Right lung (tissue), 10 donors: ENCODE measurements around the gene OR2M4. TPM values are rescaled to one million over a fixed set of nuclear protein-coding genes. Genes with fewer than 3 reads are reported as not detected.
"Not testable (repeated sequence)": the region's sequence is repeated elsewhere in the genome, so short reads cannot be mapped to it uniquely, and the experiment has no call there.

ENCODE experiments used
- DNase-seq, 2 donors: peaks; one replicate each; pipeline ENCODE4 v3.0.0-alpha.2; 2013
- long read RNA-seq, 8 donors: transcript quantifications; one replicate each; lab custom pipeline, GENCODE V29; 2026
- polyA plus RNA-seq, 5 donors: library from polyadenylated mRNA; unstranded; fragments of 120-200 nt; gene quantifications; one replicate each; pipeline versions ENCODE4 v1.2.1 to v1.2.3, GENCODE V29; 2013; ENCODE audit warnings: inconsistent platforms in 1 of 5, low replicate concordance in 1 of 5; ENCODE audit not compliant: insufficient read length in 5 of 5, insufficient read depth in 1 of 5

Gene OR2M4, protein sequence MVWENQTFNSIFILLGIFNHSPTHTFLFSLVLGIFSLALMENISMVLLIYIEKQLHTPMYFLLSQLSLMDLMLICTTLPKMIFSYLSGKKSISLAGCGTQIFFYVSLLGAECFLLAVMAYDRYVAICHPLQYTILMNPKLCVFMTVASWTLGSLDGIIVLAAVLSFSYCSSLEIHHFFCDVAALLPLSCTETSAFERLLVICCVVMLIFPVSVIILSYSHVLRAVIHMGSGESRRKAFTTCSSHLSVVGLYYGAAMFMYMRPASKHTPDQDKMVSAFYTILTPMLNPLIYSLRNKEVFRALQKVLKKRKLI
- under 1 TPM in 4 of 5 donors, not detected in 1; 0.01 to 0.08 (median 0.05) TPM for polyA plus RNA-seq
- long read RNA-seq, donor 1 = 0 reads
- long read RNA-seq, donor 2 = 0 reads
- long read RNA-seq, donor 3 = 0 reads
- long read RNA-seq, donor 4 = 0 reads
- long read RNA-seq, donor 5 = 0 reads
- long read RNA-seq, donor 6 = 0 reads
- long read RNA-seq, donor 7 = 0 reads
- long read RNA-seq, donor 8 = 0 reads

- DNase-seq = no peak
Observed at GRCh38 chr1:248231117-248231516, at the start of gene OR2M4. Gene OR2M4, plus strand, starts transcription at chr1:248231417. Its CDS starts 7,512 bp downstream, at chr1:248238929.

- DNase-seq = no peak
Observed at GRCh38 chr1:248183996-248184395, 47.2 kb upstream of the OR2M4 start.

DNA sequence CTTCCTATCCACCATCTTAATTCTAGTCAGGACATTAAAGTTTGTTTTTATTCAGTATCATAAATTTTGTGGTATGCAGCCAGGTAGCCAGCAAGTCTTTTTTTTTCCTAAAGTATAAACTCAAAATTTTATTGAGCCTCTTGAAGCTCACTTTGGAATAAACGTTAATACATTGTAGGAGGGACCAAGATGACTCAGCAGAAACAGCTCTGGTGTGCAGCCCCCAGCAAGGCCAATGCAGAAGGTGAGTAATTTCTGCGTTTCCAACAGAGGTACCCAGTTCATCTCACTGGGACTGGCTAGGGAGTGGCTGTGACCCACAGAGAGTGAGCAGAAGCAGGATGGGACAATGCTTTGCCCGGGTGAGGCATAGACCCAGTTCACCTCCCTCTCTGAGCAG lies 43.9 kb upstream of the OR2M4 start:
- no peak for DNase-seq

DNA sequence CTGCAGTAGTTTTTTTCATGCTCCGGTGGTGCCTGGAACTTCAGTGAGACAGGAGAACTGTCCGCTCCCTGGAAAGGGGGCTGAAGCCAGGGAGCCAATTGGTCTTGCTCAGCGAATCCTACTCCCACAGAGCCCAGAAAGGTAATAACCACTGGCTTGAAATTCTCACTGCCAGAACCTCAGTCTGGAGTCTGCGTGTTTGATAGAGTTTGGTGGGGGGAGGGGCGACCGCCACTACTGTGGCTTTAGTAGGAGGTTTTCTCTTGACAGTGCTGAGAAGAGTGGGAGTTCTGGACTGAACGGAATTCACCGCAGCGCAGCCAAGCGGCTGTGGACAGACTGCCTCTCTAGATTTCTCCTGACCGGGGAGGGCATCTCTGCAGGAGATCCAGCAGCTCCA lies 42.2 kb upstream of the OR2M4 start:
- no peak for DNase-seq

- DNase-seq = no peak
Observed at GRCh38 chr1:248194117-248194516, 37.1 kb upstream of the OR2M4 start.

- no peak for DNase-seq
Observed at GRCh38 chr1:248196965-248197364, 34.3 kb upstream of the OR2M4 start, which contains the start of gene OR2M3. Gene OR2M3, plus strand, starts transcription at chr1:248197265. Its CDS starts 5,803 bp downstream, at chr1:248203068.

DNA sequence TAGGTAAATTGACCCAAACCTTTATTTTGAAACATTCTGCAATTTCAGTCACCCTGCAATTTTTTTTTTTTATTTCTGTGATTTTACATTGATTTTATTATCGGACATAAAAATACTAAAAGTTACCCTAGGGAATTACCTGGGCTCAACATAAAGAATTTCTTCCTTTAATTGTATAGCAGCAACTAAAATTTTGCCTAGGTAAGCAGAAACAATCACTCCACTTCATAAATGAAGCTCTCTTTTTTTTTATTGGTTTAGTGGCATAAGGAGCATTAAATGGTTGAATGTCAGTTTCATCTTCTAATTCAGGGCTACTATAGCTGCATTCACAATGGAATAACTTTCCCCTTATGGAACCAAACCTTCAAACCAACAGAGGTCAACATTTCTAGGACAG lies 15.3 kb upstream of the OR2M4 start:
- DNase-seq = no peak

DNA sequence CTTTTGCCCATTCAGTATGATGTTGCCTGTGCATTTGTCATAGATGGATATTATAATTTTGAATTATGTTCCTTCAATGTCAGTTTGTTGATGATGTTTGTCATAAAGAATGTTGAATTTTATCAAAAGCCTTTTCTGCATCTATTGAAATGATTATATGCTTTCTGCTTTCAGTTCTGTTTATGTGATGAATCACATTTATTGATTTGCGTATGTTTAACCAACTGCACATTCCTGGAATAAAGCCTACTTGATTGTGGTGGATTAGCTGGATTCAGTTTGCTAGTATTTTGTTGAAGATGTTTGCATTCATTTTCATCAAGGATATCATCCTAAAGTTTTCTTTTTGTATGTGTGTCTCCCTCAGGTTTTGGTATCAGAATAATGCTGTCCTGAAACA lies 5.7 kb upstream of the OR2M4 start:
- no peak for DNase-seq

DNA sequence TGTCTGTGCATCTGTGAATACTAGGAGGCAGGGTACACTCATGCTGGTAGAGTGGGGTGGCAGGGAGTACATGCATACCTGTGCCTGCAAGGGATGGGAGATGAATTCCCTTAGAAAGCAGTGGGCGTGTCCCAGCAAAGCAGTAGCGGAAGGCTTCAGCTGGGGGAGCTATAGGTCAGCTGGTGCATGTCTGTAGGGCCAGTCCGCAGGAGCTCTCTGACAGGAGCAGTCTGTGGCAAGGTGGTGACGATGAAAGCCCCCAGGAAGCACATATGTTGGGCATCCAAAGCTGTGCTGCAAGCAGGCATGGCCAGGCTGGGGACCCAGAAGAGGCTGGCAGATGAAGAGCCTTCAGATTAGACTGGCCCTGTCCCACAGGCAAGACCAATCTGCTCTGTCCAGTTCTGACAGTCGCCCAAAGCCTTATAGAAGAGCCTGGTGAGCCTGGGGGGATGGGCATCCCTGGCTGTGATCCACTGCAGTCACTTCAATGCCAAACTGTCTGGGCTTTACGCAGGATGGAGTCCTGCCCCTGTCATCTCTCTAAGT lies 1.8 kb upstream of the OR2M4 start:
- DNase-seq = no peak

DNA sequence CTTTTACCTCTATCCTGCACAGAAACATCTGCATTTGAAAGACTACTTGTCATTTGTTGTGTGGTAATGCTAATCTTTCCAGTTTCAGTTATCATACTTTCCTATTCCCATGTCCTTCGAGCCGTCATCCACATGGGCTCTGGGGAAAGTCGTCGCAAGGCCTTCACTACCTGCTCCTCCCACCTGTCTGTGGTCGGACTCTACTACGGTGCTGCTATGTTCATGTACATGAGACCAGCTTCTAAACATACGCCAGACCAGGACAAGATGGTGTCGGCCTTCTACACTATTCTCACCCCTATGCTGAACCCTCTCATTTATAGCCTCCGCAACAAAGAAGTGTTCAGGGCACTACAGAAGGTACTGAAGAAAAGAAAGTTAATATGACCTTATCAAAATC lies 8.3 kb downstream of the OR2M4 start:
- DNase-seq = no peak

GRCh38 chr1:248243204-248243603 lies 12.0 kb downstream of the OR2M4 start:
- DNase-seq = no peak

DNA sequence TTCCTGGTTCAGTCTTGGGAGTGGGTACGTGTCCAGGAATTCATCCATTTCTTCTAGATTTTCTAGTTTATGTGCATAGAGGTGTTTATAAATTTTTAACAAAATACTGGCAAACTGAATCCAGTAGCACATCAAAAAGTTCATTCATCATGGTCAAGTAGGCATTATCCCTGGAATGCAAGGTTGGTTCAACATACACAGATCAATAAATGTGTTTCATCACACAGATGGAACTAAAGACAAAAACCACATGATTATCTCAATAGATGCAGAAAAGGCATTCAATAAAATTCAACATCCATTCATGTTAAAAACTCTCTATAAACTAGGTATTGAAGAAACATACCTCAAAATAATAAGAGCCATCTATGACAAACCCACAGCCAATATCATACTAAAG lies 28.1 kb downstream of the OR2M4 start:
- DNase-seq = not testable (repeated sequence)

DNA sequence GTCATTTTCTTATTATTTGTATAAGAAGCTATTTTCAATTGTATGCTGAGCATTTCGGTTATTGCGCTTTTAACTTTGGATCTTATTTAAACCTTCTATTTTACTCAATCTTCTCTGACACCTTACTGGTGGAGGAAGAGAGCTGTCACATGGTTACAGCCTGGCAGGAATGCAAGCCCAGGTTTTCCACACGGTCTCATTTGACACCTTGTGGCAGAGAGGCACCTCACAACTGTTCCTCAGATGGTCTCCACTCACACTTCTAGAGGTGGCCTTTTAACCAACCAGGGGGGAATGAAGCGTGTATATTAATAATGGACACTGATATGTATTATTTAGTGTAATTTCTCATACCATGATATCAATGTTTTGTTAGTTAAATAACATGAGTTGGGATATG lies 37.0 kb downstream of the OR2M4 start:
- no peak for DNase-seq

DNA sequence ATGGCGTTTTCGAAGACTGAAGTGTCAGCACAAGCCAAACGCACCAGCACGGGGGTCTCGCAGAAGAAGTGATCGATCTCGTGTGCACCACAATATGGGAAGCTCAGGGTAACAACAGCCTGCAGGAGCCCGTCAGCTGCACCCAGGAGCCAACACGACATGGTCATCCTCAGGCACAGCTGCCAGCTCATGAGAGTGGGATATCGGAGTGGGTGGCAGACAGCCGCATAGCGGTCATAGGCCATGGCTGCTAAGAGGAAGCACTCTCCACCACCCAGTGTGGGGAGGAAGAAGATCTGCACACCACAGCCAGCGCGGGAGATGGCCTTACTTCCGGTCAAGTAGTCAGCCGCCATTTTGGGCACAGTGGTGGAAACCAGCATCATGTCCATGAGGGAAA lies 42.0 kb downstream of the OR2M4 start:
- DNase-seq = not testable (repeated sequence)

DNA sequence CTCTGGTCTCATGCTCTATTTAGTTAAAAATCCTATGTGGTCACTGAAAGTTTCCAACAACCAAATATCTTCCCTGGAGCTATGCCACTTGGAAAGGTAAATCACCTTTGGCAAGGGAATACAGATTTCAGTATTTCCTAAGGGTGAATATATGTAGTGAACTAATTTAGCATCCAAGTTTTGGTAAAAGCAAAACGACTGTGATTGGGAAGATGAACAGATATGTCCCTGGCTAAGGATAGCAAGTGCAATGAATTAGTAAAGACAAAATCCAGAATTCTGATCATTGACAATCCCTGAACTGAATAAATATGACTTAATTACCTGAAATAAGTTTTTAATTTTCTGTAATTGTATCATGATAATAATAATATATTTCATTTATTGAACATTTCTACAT lies 46.7 kb downstream of the OR2M4 start, which contains the start of gene OR2T33:
Gene OR2T33 (minus strand): TSS at position 101 of the 400 bp plus-strand sequence. CDS start 4,162 bp downstream, outside the sequence.
- DNase-seq = no peak

DNA sequence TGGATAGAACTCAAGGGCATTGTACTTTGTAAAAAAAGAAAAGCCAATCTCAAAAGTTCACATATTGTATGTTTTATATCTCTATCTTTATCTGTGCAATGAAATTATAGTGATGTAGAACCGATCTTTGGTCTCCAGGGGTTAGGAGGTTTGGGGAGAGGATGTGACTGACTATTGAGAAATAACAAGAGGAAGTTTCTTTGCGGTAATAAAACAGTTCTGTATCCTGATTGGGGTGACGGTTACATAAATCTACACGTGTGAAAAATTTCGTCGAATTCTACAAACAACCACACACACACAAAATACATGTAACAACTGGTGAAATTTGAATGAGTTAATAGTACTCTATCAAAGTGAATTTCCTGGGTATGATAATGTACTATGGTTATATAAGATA lies 57.2 kb downstream of the OR2M4 start:
- DNase-seq = no peak

Other genes starting within 250 kb of the OR2M4 start
- not detected for gene OR2L5, start 217.8 kb upstream of the OR2M4 start, polyA plus RNA-seq
- under 1 TPM in 3 of 5 donors, not detected in 2; 0.04 to 0.06 (median 0.04) TPM for gene OR2L2, start 201.3 kb upstream of the OR2M4 start, polyA plus RNA-seq
- gene OR2L3, start 184.6 kb upstream of the OR2M4 start, polyA plus RNA-seq = not detected
- not detected for gene OR2L13, start 136.2 kb upstream of the OR2M4 start, polyA plus RNA-seq
- not detected for gene OR2M5, start 86.3 kb upstream of the OR2M4 start, polyA plus RNA-seq
- not detected for gene OR2M2, start 56.6 kb upstream of the OR2M4 start, polyA plus RNA-seq
- under 1 TPM; 0.01 to 0.04 (median 0.03) TPM for gene OR2M3, start 34.2 kb upstream of the OR2M4 start, polyA plus RNA-seq
- gene OR2T33, start 46.6 kb downstream of the OR2M4 start, polyA plus RNA-seq = not detected
- under 1 TPM in 3 of 5 donors, not detected in 2; 0.03 to 0.04 (median 0.03) TPM for gene OR2T12, start 72.0 kb downstream of the OR2M4 start, polyA plus RNA-seq
- not detected for gene OR2M7, start 93.2 kb downstream of the OR2M4 start, polyA plus RNA-seq
- not detected for gene OR14C36, start 117.4 kb downstream of the OR2M4 start, polyA plus RNA-seq
- not detected for gene OR2T4, start 130.2 kb downstream of the OR2M4 start, polyA plus RNA-seq
- not detected for gene OR2T6, start 144.3 kb downstream of the OR2M4 start, polyA plus RNA-seq
- gene OR2T1, start 171.6 kb downstream of the OR2M4 start, polyA plus RNA-seq = not detected
- gene OR2T2, start 214.2 kb downstream of the OR2M4 start, polyA plus RNA-seq = not detected
- not detected for gene OR2T3, start 241.9 kb downstream of the OR2M4 start, polyA plus RNA-seq